ENCODE results near the gene TRIM14.
A peak's percentile ranks its signal among the peaks of the same experiment; 100 is the strongest.
"Not testable (repeated sequence)": the region's sequence is repeated elsewhere in the genome, so short reads cannot be mapped to it uniquely, and the experiment has no call there.

The TRIM14 gene

GRCh38 chr9:98045234-98046179 lies 73.5 kb downstream of the TRIM14 start:
- peak; percentile 3 for DNase-seq

- DNase-seq, result no peak
These were observed 75.1 kb downstream of the TRIM14 start for GRCh38 chr9:98043915-98044314.

- DNase-seq, result no peak
These were observed 78.8 kb downstream of the TRIM14 start for GRCh38 chr9:98040212-98040611.

DNA sequence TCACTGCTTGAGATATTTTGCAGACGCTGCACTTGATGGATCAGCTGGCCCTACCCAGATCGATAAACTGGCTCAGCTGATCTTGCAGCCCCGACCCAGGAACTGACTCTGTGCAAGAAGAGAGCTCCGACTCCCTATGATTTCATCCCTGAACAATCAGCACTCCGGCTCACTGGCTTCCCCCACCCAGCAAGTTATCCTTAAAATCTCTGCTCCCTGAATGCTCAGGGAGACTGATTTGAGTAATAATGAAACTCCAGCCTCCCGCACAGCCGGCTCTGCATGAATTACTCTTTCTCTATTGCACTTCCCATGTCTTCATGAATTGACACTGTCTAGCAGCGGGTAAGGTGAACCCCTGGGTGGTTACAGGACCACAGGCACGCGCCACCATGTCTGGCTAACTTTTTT lies 79.4 kb downstream of the TRIM14 start:
- DNase-seq, result no peak

GRCh38 chr9:98038958-98039357 lies 80.1 kb downstream of the TRIM14 start:
- no peak for DNase-seq

GRCh38 chr9:98037357-98037756 lies 81.7 kb downstream of the TRIM14 start:
- no peak for DNase-seq

- DNase-seq, result peak; percentile 96
These were observed 84.2 kb downstream of the TRIM14 start for GRCh38 chr9:98034593-98035546.

DNA sequence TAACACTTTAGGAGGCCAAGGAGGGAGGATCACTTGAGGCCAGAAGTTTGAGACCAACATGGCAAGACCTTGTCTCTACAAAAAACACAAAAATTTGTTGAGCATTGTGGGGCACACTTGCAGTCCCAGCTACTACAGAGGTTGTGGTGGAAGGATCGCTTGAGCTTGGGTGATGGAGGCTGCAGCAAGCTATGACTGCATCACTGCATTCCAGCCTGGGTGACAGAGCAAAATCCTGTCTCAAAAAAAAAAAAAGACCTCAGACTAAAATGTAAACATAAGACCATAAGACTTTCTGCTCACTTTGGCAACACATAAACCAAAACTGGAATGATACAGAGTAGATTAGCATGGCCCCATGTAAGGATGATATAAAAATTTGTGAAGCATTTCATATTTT lies 87.1 kb downstream of the TRIM14 start:
- DNase-seq, result no peak

DNA sequence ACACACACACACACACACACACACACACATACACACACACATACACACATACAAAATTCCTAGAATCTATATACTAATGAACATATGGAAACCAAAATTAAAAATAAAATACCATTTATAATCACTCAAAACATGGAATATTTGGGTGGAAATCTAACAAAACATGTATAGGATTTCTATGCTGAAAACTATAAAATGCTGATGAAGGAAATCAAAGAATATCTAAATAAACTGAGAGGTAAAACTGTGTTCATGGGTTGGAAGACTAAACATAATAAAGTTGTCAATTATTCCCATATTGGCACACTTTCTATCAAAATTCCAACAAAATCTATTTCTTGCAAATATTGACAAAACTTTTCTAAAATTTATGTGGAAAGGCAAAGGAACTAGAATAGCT lies 87.9 kb downstream of the TRIM14 start:
- DNase-seq, result no peak

GRCh38 chr9:98024702-98025101 lies 94.3 kb downstream of the TRIM14 start:
- no peak for DNase-seq

DNA sequence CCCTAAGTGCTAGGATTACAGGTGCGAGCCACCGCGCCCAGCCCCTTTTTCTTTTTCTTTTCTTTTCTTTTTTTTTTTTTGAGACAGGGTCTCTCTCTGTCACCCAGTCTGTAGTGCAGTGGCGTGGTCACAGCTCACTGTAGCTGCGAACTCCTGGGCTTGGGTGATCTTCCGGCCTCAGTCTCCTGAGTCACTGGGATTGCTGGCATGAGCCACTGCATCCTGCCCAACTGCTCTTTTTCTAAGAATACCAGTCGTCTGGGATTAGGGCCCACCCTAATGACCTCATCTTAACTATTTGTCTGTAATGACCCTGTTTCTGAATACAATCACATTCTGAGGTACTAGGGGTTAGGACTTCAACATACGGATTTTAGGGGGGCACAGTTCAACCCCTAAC lies 96.6 kb downstream of the TRIM14 start:
- no peak for DNase-seq

GRCh38 chr9:98021306-98022040 lies 97.5 kb downstream of the TRIM14 start:
- no peak for DNase-seq

DNA sequence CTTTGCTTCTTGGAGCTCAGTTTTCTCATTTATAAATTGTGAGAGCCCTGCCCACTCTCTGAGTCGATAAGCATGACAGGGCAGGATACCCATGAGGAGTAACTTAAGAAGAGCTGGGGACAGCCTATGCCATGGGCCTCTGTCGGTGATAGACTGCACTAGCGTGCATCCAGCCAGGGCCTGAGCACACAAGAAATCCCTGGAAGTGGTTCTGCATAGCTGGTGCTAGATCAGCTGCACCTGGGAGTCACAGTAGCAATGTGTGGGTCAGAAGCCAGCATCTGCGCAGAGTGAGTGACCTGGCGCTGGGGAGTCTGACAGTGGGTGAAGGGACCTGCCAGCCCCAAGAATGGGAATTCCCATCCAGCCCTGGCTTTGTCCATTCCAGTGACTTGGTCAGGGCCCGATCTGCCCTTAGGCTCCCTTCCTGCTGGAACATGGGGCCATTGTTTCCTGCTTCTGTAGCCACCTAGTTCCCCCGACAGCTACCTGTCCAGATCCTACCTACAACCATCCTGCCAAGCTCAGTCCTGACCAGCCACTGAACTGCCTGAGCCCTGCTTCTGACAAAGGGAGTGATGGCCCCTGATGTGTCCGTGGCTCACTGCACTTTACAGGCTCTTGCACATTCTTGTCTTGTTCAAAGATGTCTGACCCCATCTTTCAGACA lies 98.4 kb downstream of the TRIM14 start:
- DNase-seq, result no peak

DNA sequence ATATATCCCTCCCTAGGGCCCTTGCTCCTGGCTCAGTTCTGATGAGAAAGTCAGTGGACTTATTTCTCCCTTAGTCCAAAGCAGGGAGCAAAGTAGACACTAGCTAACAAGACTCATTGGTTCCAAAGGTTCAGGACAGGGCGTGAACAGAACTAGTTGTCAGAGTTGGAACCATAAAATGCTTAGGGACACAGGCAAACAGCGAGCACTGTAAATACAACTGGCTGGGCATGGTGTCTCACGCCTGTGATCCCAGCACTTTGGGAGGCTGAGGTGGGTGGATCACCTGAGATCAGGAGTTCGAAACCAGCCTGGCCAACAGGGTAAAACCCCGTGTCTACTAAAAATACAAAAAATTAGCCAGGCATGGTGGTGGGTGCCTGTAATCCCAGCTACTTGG lies 99.2 kb downstream of the TRIM14 start:
- DNase-seq, result not testable (repeated sequence)

Data from T-helper 9 cell (primary cell).